Measurements from ENCODE around the gene HGD. TPM values are rescaled to one million over a fixed set of nuclear protein-coding genes. Genes with fewer than 3 reads are reported as not detected.

Gene HGD
- total RNA-seq, 1 donor, result under 0.01 TPM

DNA sequence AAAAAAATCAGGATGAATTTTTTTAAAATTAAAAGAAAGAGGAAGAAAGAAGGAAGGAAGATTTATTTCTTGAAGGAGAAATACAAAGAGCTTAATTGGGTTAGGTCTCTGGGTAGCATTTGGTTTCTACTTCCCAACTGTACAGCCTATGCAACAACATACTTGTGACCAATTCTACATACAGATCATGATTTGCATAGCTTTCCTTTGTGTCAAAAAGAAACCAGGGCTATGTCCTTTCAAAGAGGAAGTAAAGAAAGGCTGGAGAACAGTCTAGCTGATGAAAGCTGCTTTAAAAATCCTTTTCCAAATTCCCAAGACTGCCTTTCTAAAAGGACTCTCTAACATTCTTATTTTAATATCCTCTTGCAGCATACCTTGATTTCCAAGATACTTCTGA is 6.1 kb upstream of the HGD start:
- Histone ChIP-seq H3K27me3 (ENCODE audit: insufficient read depth, low read length) (no peaks in the 10 kb centered on the region), H2AFZ (ENCODE audit: low read length) (peak overlapping the region; percentile 15), H4K20me1 (ENCODE audit: insufficient read depth, low read length) (no peaks in the 10 kb centered on the region), H3K4me2 (ENCODE audit: insufficient read depth, low read length) (peak overlapping the region; percentile 58), H3K4me3 (ENCODE audit: insufficient read depth, low read length) (no peak overlapping the region), H3K79me2 (ENCODE audit: insufficient read depth, low read length) (no peaks in the 10 kb centered on the region), H3K9me3 (ENCODE audit: low read depth, low read length) (no peaks in the 10 kb centered on the region), H3K4me1 (ENCODE audit: insufficient read depth, low read length) (peaks cover 19% of the 10 kb centered on the region), H3K36me3 (ENCODE audit: insufficient read depth, low read length) (peaks cover 4% of the 10 kb centered on the region), H3K27ac (ENCODE audit: low read depth, low read length) (peak overlapping the region; percentile 20)
- DNase-seq (ENCODE audit: insufficient read length, low spot score, missing footprints), result no peak
- TF ChIP-seq, protein P1, sequence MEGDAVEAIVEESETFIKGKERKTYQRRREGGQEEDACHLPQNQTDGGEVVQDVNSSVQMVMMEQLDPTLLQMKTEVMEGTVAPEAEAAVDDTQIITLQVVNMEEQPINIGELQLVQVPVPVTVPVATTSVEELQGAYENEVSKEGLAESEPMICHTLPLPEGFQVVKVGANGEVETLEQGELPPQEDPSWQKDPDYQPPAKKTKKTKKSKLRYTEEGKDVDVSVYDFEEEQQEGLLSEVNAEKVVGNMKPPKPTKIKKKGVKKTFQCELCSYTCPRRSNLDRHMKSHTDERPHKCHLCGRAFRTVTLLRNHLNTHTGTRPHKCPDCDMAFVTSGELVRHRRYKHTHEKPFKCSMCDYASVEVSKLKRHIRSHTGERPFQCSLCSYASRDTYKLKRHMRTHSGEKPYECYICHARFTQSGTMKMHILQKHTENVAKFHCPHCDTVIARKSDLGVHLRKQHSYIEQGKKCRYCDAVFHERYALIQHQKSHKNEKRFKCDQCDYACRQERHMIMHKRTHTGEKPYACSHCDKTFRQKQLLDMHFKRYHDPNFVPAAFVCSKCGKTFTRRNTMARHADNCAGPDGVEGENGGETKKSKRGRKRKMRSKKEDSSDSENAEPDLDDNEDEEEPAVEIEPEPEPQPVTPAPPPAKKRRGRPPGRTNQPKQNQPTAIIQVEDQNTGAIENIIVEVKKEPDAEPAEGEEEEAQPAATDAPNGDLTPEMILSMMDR (IDR thresholded peaks at IDR 0.05; ENCODE audit: extremely low read depth, low read depth, low read length), result no peak

DNA sequence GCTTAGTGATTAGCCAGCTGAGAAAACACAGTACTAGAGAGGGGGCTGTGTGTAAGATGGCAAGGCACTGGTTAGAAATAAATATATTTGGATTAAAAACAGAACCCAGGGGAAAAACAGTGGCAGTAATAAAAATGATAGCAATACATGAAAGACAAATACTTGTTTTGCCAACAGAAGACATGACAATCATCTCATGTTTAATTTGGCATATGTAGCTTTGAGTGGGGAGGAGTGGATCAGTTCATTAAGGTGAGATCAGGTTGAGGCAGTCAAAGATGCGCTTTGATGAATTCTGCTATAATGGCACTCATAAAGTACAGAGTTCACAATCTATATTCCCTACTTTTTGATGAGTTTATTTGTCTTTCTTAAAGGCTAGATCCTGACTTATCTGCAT is 3.4 kb upstream of the HGD start:
- no peaks in the 10 kb centered on the region for H3K79me2 ChIP-seq (ENCODE audit: insufficient read depth, low read length)
- peaks cover 19% of the 10 kb centered on the region for H3K4me1 ChIP-seq (ENCODE audit: insufficient read depth, low read length)
- no peaks in the 10 kb centered on the region for H3K27me3 ChIP-seq (ENCODE audit: insufficient read depth, low read length)
- no peaks in the 10 kb centered on the region for H3K9me3 ChIP-seq (ENCODE audit: low read depth, low read length)
- no peak overlapping the region for H3K27ac ChIP-seq (ENCODE audit: low read depth, low read length)
- no peaks in the 10 kb centered on the region for H4K20me1 ChIP-seq (ENCODE audit: insufficient read depth, low read length)
- no peak overlapping the region for H3K4me3 ChIP-seq (ENCODE audit: insufficient read depth, low read length)
- no peak overlapping the region for H2AFZ ChIP-seq (ENCODE audit: low read length)
- no peak overlapping the region for H3K4me2 ChIP-seq (ENCODE audit: insufficient read depth, low read length)
- no peak for DNase-seq (ENCODE audit: insufficient read length, low spot score, missing footprints)
- TF ChIP-seq, protein P1 (IDR thresholded peaks at IDR 0.05; ENCODE audit: extremely low read depth, low read depth, low read length), result no peak
- H3K36me3 ChIP-seq (ENCODE audit: insufficient read depth, low read length), result no peaks in the 10 kb centered on the region

DNA sequence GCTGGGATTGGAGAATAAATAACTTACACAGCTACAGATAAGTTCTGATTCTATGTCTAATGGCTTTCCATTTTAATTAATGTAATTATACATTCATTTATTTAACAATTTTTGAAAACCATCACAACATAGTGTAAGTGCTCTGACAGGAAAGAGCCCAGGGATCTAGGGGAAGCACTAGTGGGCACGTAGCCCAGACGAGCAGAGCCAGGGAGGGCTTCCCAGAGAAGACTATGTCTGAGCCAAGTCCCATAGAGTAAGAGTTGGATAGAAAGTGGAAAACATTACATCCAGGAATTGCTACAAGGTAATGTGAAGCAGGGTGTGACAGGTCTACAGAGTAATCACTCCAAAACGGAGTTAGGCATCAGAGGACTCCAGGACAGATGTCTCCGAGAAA is 2.9 kb upstream of the HGD start:
- no peaks in the 10 kb centered on the region for H3K27me3 ChIP-seq (ENCODE audit: insufficient read depth, low read length)
- H3K36me3 ChIP-seq (ENCODE audit: insufficient read depth, low read length), result no peaks in the 10 kb centered on the region
- H4K20me1 ChIP-seq (ENCODE audit: insufficient read depth, low read length), result no peaks in the 10 kb centered on the region
- H2AFZ ChIP-seq (ENCODE audit: low read length), result no peak overlapping the region
- no peak overlapping the region for H3K4me2 ChIP-seq (ENCODE audit: insufficient read depth, low read length)
- H3K4me1 ChIP-seq (ENCODE audit: insufficient read depth, low read length), result peaks cover 19% of the 10 kb centered on the region
- H3K79me2 ChIP-seq (ENCODE audit: insufficient read depth, low read length), result no peaks in the 10 kb centered on the region
- no peak overlapping the region for H3K4me3 ChIP-seq (ENCODE audit: insufficient read depth, low read length)
- DNase-seq (ENCODE audit: insufficient read length, low spot score, missing footprints), result no peak
- no peak overlapping the region for H3K27ac ChIP-seq (ENCODE audit: low read depth, low read length)
- no peaks in the 10 kb centered on the region for H3K9me3 ChIP-seq (ENCODE audit: low read depth, low read length)
- TF ChIP-seq, protein P1 (IDR thresholded peaks at IDR 0.05; ENCODE audit: extremely low read depth, low read depth, low read length), result no peak

DNA sequence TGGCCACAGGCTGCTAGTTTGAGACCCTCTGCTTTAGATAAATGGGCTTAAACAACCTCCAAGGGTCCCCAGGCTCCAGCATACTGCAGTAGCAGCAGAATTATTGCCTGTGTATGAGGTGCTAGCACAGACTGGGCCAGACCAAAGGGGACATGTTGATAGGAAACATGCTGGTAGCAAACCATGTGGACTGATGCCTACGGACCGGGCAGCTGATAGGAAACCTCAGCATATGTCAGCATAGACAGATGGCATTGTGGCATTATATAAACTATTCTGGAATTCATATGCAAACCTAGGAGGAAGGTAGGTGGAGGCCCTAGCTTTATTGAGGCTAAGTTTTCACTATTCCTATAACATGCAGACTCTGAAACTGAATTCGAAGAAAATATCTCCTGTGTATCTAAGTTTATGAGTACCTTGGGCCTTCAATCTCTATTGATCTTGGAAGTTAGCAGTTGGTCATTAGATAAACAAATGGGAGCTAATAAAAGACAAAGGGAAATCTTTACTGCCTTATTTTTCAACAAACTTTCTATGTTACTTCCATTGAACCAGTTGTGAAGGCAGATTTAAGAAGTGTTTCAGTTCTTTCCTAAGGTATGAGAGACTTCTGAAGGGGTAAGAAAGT is 1.7 kb upstream of the HGD start:
- Histone ChIP-seq H4K20me1 (ENCODE audit: insufficient read depth, low read length) (no peaks in the 10 kb centered on the region), H3K27me3 (ENCODE audit: insufficient read depth, low read length) (no peaks in the 10 kb centered on the region), H3K9me3 (ENCODE audit: low read depth, low read length) (no peaks in the 10 kb centered on the region), H3K27ac (ENCODE audit: low read depth, low read length) (no peak overlapping the region), H3K36me3 (ENCODE audit: insufficient read depth, low read length) (no peaks in the 10 kb centered on the region), H3K4me2 (ENCODE audit: insufficient read depth, low read length) (no peak overlapping the region), H3K79me2 (ENCODE audit: insufficient read depth, low read length) (no peaks in the 10 kb centered on the region), H3K4me3 (ENCODE audit: insufficient read depth, low read length) (no peak overlapping the region), H3K4me1 (ENCODE audit: insufficient read depth, low read length) (peaks cover 14% of the 10 kb centered on the region), H2AFZ (ENCODE audit: low read length) (no peak overlapping the region)
- TF ChIP-seq, protein P1 (IDR thresholded peaks at IDR 0.05; ENCODE audit: extremely low read depth, low read depth, low read length), result no peak
- no peak for DNase-seq (ENCODE audit: insufficient read length, low spot score, missing footprints)
